Bronchus fibroblast of lung (primary cell): ENCODE data around the gene TAF7L. TPM values are rescaled to one million over a fixed set of nuclear protein-coding genes. Genes with fewer than 3 reads are reported as not detected.

Experiments used
- total RNA-seq: library from RNA; depleted of rRNA; stranded (reverse); fragments of >200 nt; gene quantifications from 2 replicates; pipeline ENCODE4 v1.2.3, GENCODE V29; 2015

The TAF7L gene, protein sequence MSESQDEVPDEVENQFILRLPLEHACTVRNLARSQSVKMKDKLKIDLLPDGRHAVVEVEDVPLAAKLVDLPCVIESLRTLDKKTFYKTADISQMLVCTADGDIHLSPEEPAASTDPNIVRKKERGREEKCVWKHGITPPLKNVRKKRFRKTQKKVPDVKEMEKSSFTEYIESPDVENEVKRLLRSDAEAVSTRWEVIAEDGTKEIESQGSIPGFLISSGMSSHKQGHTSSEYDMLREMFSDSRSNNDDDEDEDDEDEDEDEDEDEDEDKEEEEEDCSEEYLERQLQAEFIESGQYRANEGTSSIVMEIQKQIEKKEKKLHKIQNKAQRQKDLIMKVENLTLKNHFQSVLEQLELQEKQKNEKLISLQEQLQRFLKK
- 0.17 and 0.30 TPM in 2 replicates for total RNA-seq

DNA sequence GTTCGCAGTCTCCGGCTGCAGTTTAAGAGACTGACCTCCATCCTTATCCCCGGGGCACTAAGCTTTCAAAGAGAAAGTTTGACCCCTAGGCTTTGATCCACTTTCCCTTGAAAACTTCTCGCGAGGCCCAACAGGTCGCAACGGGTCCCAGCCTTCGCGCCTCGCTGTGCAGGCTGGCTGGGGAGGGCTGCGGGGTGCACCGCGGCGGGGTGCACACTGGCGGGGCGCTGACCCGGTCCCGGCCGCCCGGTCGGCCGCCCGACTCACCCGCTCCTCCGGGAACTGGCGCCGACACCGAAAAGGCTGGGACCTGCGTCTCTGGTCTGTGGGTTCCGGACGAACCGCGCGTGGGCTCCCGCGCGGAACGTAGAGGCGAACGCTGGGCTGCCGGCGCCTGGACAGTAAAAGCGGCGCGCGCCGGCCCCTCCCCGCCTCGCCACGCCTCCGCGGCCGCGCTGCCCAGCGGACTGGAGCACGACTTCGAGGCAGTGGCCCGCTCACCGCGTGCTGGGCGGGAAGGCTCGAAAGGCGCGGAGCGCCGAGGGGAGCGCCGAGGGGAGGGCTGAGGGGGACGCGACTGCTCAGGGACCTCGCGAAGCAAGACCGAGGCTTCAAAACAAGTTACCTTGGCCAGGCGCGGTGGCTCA, at the start of gene TAF7L:
Gene TAF7L (minus strand): TSS at position 378 of the 647 bp plus-strand sequence. CDS start 3,791 bp downstream, outside the sequence.

DNA sequence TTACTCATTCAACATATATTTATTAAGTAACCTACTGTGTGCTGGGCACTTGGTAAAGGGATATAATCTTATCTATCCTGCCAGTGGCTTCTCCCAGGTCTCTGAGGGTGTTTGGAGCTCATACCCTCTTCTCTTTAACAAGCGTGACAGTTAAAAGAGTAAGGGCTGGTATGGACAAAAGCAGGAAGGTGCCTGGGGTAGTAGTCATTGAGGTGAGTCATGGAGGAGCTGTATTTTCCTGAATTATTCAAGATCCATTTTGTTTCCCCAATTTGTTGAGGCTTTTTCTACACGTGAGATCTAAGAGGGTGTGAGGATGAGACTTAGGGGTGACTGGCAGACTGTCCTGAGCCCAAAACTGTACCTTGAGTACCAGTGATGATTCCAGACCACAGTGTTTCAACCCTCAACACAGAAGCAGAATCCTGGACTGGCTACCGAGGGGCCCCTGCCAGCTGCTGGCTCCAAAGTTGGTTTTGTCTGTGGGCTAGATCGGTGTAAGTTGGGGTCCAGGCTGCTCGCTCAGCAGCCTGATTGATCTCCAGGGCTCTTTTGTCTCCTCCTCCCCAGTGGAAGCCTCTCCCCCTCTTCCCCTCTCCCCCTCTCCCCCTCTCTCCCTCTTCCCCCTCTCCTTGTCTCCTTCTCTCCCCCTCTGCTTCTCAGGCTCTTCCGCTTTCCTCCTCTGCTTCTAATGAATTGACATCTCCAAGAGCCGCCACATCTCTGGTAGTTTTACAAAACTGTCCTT, 71.8 kb downstream of the TAF7L start, which contains the start of gene DRP2:
Gene DRP2 (plus strand): TSS at position 671 of the 748 bp plus-strand sequence. CDS start 11,862 bp downstream, outside the sequence.

Other genes starting within 250 kb of the TAF7L start
- 8.3 and 8.7 TPM in 2 replicates for gene TRMT2B, start 239.2 kb downstream of the TAF7L start, total RNA-seq
- 5.5 and 6.1 TPM in 2 replicates for gene TMEM35A, start 212.5 kb downstream of the TAF7L start, total RNA-seq
- 20.2 and 35.3 TPM in 2 replicates for gene CENPI, start 193.1 kb downstream of the TAF7L start, total RNA-seq
- 1.2 and 2.0 TPM in 2 replicates for gene DRP2, start 71.5 kb downstream of the TAF7L start, total RNA-seq
- 5.7 and 9.2 TPM in 2 replicates for gene TIMM8A, start 57.4 kb upstream of the TAF7L start, total RNA-seq
- gene BTK, start 94.9 kb upstream of the TAF7L start, total RNA-seq = not detected in 2 replicates
- 3,269 and 3,654 TPM in 2 replicates for gene RPL36A, start 99.7 kb upstream of the TAF7L start, total RNA-seq
- 32.9 and 33.5 TPM in 2 replicates for gene GLA, start 116.6 kb upstream of the TAF7L start, total RNA-seq
- 42.4 and 43.1 TPM in 2 replicates for gene HNRNPH2, start 116.9 kb upstream of the TAF7L start, total RNA-seq
- gene ARMCX4, start 194.1 kb upstream of the TAF7L start, total RNA-seq = 0.89 and 1.8 TPM in 2 replicates